T-helper 17 cell (primary cell): ENCODE data around the gene MNT. TPM values are rescaled to one million over a fixed set of nuclear protein-coding genes. Genes with fewer than 3 reads are reported as not detected.

Experiments used
- ATAC-seq: fragments of 150-1000 bp; cut with Tn5 transposase; 2 replicates; pipeline ENCODE4 v1.10.0; 2021; ENCODE audit warnings: mild to moderate bottlenecking, moderate library complexity
- DNase-seq, 3 donors: peaks; one replicate each; pipeline versions ENCODE4 v3.0.0 to v3.0.0-alpha.2; 2020 to 2021
- H3K9me3 ChIP-seq: one replicate; pipeline ENCODE4 v1.7.0; 2013; ENCODE audit warnings: low read length, mild to moderate bottlenecking; ENCODE audit not compliant: control insufficient read depth, poor library complexity, severe bottlenecking
- H3K27ac Mint-ChIP-seq: one replicate; pipeline ENCODE4 v1.8.0; 2022; ENCODE audit warnings: mild to moderate bottlenecking, moderate library complexity, mixed read lengths
- H3K27me3 Mint-ChIP-seq: one replicate; pipeline ENCODE4 v1.8.0; 2022; ENCODE audit warnings: mixed read lengths
- H3K36me3 Mint-ChIP-seq: one replicate; pipeline ENCODE4 v1.8.0; 2022; ENCODE audit warnings: low read depth, mixed read lengths
- H3K4me1 Mint-ChIP-seq: one replicate; pipeline ENCODE4 v1.8.0; 2022; ENCODE audit warnings: mild to moderate bottlenecking, mixed read lengths
- H3K4me3 Mint-ChIP-seq: one replicate; pipeline ENCODE4 v1.8.0; 2022; ENCODE audit warnings: mild to moderate bottlenecking, moderate library complexity, mixed read lengths
- total RNA-seq, 4 donors: library from RNA in 2 of 4; stranded (reverse) in 2 of 4; gene quantifications; one replicate each; pipeline ENCODE4 v1.2.3 and lab custom pipeline; 2022 to 2026

MNT gene
- total RNA-seq, 2 donors from 2014 or later: 92.9 to 110 TPM

DNA sequence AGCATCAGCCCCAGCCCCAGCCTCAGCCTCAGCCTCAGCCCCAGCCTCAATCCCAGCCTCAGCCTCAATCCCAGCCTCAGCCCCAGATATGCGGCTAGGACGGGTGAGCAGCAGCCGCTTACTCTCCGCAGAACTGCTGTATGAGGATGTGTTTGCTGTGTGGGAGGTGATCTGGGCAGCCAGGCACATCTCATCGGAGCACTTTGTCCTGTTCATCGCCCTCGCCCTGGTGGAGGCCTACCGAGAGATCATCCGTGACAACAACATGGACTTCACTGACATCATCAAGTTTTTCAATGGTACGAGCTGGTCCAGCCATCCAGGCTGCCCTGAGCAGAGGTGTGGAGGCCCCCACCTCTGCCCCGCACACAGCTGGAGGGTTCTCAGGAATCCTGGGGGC, 22.0 kb downstream of the MNT start:
- H3K4me3 Mint-ChIP-seq: no peak overlapping the region
- H3K4me1 Mint-ChIP-seq: peaks cover 2% of the 10 kb centered on the region
- H3K27ac Mint-ChIP-seq: peak overlapping the region; percentile 60
- H3K9me3 ChIP-seq: no peaks in the 10 kb centered on the region
- no peaks in the 10 kb centered on the region for H3K27me3 Mint-ChIP-seq
- DNase-seq (no peak), ATAC-seq (no peak)
- H3K36me3 Mint-ChIP-seq: peaks cover 2% of the 10 kb centered on the region

DNA sequence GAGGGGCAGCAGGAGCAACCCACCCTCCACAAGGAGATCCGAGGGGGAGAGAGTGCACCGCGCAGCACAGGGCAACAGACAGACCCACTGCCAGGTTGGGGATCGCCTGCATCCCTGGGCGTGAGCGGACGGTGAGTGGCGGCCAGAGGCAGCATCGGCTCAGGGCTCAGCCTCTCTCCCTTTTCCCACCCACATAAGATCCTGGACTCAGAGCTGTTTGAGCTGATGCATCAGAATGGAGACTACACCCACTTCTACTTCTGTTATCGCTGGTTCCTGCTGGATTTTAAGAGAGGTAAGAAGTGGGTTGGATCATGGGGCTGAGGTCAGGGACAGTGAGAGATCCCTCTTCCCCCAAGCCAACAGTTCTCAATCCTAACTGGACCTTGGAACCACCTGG, 23.2 kb downstream of the MNT start:
- H3K9me3 ChIP-seq: no peaks in the 10 kb centered on the region
- no peak overlapping the region for H3K4me3 Mint-ChIP-seq
- no peaks in the 10 kb centered on the region for H3K27me3 Mint-ChIP-seq
- H3K36me3 Mint-ChIP-seq: peaks cover 2% of the 10 kb centered on the region
- H3K4me1 Mint-ChIP-seq: peaks cover 2% of the 10 kb centered on the region
- ATAC-seq: no peak
- no peak for DNase-seq
- H3K27ac Mint-ChIP-seq: peak overlapping the region; percentile 60

DNA sequence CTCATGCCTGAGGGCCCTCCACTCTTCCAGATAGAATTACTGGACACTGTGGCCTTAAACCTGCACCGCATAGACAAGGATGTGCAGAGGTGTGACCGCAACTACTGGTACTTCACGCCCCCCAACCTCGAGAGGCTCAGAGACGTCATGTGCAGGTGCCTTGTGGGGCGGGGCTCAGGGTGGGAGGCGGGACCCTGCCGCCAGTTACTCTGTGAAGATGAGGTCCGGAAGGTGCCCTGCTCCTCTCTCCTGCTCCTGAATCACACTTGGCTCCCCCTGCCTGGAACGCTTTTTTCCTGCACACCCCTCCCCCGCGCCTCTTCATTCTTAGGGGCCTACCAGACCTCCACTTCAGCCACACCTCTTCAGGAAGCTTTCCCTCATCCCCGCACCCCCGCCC, 24.8 kb downstream of the MNT start:
- DNase-seq (no peak), ATAC-seq (no peak)
- H3K36me3 Mint-ChIP-seq: peaks cover 2% of the 10 kb centered on the region
- no peaks in the 10 kb centered on the region for H3K27me3 Mint-ChIP-seq
- no peaks in the 10 kb centered on the region for H3K9me3 ChIP-seq
- peaks cover 2% of the 10 kb centered on the region for H3K4me1 Mint-ChIP-seq
- H3K27ac Mint-ChIP-seq: peak overlapping the region; percentile 77
- H3K4me3 Mint-ChIP-seq: no peak overlapping the region

DNA sequence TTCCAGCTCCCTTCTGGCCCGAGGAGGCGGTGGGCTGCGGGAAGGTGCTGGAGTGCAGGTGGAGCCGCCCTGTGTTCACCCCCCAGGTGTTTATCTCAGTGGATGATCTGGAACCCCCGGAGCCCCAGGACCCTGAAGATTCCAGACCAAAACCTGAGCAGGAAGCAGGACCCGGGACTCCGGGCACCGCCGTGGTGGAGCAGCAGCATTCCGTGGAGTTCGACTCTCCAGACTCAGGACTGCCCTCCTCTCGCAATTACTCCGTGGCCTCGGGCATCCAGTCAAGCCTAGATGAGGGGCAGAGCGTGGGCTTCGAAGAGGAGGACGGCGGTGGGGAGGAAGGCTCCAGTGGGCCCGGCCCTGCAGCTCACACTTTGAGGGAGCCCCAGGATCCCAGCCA, 25.5 kb downstream of the MNT start:
- DNase-seq: no peak
- H3K9me3 ChIP-seq: no peaks in the 10 kb centered on the region
- H3K36me3 Mint-ChIP-seq: peaks cover 2% of the 10 kb centered on the region
- no peak overlapping the region for H3K4me3 Mint-ChIP-seq
- H3K27ac Mint-ChIP-seq: peak overlapping the region; percentile 60
- H3K27me3 Mint-ChIP-seq: no peaks in the 10 kb centered on the region
- no peak for ATAC-seq
- no peaks in the 10 kb centered on the region for H3K4me1 Mint-ChIP-seq

DNA sequence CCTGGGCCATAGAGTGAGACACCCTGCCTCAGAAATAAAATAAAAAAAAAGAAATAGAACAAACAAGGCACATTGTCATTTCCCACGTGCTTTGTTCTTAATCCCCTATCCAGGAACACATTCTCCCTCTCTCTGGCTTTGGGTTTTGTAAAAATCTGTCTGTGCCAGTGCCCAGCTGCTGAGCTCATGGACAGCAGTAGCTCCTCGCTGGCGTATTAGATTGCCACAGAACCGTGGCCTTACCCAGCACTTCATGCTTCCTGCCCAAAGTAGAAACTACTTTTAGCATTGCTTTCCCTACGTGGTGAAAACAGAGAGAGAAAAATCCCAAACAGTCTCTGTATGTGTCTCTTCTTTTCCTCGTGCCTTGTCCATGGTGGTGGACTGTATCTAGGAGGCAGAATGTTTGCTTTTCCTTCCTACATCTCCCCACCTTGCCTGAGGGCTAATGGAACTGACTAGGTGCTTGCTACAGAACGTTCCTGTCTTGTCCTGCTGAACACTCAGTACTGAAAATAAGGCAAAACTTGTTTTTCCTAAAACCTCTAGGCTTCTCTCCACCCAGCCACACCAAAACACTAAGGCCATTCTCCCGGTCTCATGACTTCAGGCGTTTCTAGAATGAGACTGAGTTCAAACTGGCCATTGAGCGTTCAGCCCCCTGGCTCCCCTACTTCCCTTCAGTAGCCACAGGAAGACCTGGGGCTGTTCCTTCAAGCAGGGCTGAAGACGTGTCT, 26.1 kb downstream of the MNT start:
- H3K27ac Mint-ChIP-seq: peak overlapping the region; percentile 60

DNA sequence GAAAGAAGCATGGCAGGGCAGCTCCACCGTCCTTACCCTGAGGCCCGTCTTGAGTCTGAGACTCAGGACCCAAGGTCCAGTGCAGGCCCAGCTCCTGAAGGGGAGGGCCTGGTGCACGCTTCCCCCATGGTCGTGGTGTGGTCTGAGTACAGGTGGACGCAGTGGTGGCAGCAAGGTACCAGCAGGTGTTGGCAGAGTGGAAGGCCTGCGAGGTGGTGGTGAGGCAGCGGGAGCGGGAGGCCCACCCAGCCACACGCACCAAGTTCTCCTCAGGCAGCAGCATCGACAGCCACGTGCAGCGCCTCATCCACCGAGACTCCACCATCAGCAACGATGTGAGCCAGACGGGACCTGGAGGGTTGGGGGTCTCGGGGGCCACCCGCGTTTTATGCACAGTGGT, 27.7 kb downstream of the MNT start:
- Mint-ChIP-seq H3K4me3 (no peak overlapping the region), H3K36me3 (peaks cover 2% of the 10 kb centered on the region)

More for the DNA sequence above, 26.1 kb downstream of the MNT start:
- no peak for DNase-seq
- no peak for ATAC-seq
- Mint-ChIP-seq H3K27me3 (no peaks in the 10 kb centered on the region), H3K4me3 (no peak overlapping the region), H3K36me3 (peaks cover 2% of the 10 kb centered on the region), H3K4me1 (no peaks in the 10 kb centered on the region)
- no peaks in the 10 kb centered on the region for H3K9me3 ChIP-seq

DNA sequence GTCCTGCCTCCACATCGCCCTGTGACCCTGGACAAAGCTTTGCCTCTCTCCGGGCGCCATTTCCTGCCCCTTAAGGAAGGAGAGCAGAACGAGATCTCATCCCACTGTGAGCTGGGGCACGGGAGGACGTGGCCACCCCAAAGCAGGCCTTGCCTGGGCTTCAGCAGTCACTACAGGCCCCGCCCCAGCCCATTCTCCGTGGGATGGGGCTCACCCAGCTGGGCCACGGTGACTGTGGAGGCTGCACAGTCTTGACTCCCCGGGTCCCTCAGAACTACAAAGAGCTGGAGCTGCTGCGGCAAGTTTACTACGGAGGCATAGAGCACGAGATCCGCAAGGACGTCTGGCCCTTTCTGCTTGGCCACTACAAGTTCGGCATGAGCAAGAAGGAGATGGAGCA, 28.2 kb downstream of the MNT start:
- Mint-ChIP-seq H3K36me3 (peaks cover 2% of the 10 kb centered on the region), H3K4me3 (no peak overlapping the region), H3K27ac (no peak overlapping the region), H3K27me3 (no peaks in the 10 kb centered on the region), H3K4me1 (no peaks in the 10 kb centered on the region)
- ATAC-seq (no peak), DNase-seq (no peak)
- no peaks in the 10 kb centered on the region for H3K9me3 ChIP-seq

More for the DNA sequence above, 27.7 kb downstream of the MNT start:
- H3K27ac Mint-ChIP-seq: no peak overlapping the region
- no peaks in the 10 kb centered on the region for H3K27me3 Mint-ChIP-seq
- no peaks in the 10 kb centered on the region for H3K4me1 Mint-ChIP-seq
- ATAC-seq (no peak), DNase-seq (no peak)
- no peaks in the 10 kb centered on the region for H3K9me3 ChIP-seq

DNA sequence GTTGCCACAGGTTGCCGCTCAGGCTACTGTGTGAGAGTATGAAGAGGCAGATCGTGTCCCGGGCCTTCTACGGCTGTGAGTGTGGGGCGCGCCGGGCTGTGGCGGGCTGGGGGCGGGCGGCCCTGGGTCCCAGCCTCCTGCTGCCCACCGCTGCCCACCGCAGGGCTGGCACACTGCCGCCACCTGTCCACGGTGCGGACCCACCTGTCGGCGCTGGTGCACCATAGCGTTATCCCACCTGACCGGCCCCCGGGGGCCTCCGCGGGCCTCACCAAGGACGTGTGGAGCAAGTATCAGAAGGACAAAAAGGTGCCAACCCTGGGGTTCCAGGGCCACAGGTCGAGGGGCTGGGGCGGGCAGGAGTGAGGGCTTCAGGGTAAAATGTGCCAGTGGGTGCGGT, 28.7 kb downstream of the MNT start:
- no peak for ATAC-seq
- peaks cover 2% of the 10 kb centered on the region for H3K36me3 Mint-ChIP-seq
- no peak overlapping the region for H3K4me3 Mint-ChIP-seq
- H3K4me1 Mint-ChIP-seq: no peaks in the 10 kb centered on the region
- DNase-seq: no peak
- no peak overlapping the region for H3K27ac Mint-ChIP-seq
- H3K9me3 ChIP-seq: no peaks in the 10 kb centered on the region
- H3K27me3 Mint-ChIP-seq: no peaks in the 10 kb centered on the region

DNA sequence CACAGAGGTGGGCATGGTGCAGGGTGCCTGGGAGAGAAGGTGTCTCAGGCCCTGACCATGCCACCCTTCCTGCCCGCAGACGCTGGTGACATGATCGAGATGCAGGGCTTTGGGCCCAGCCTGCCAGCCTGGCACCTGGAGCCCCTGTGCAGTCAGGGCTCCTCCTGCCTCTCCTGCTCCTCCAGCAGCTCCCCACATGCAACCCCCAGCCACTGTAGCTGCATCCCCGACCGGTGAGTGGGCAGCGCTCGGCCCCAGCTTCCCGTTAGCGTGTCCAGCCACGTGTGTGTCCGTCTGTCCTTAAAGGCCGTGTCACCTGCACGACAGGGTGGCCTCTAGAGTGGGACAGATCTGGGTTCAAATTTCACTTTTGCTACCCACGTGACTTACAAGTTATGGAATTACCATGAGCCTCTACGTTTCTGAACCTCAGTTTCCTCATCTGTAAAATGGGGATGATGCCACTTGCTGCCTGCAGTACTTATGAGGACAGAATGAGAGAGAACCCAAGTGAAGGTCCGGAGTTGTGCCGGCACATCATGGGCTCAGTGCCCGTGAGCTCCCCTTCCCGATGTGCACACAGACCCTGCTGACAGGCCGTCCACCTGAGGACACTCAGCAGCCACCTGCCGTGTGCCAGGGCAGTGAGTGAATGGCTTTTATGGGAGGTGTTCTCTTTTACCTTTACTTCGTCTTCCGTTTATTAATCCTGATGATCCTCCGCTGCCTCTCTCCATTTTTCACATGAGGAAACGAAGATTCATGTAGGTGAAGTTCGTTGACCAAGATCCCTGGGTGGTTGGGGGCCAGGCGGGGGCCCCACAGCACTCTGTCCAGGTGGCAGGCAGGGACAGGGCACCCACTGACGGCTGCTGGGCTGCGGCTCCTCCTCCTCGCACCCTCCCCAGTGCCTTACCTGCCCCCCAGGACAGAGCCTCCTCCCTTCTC, 29.4 kb downstream of the MNT start:
- Mint-ChIP-seq H3K36me3 (no peaks in the 10 kb centered on the region), H3K27ac (no peak overlapping the region), H3K27me3 (no peaks in the 10 kb centered on the region), H3K4me3 (no peak overlapping the region), H3K4me1 (no peaks in the 10 kb centered on the region)
- DNase-seq (no peak), ATAC-seq (no peak)
- no peaks in the 10 kb centered on the region for H3K9me3 ChIP-seq

DNA sequence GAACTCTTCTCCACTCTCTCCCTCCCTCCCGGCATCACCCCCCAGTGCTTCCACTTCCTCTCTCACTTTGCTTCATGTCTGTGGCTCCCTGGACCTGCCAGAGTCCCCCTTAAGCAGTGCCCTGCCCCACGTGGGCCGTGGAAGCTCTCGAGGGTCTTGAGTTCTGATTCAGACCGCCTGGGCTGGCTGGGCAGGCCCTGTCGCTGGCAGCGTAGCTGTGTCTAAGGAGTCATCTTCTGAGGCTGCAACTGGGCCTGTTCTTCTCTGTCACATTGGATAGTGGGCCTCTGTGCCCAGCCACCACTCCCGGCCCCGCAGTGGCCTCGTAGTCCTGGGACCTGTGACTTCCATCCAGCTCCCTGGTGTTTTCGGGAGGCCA, 30.7 kb downstream of the MNT start:
- Mint-ChIP-seq H3K4me1 (no peaks in the 10 kb centered on the region), H3K27ac (no peak overlapping the region), H3K36me3 (no peaks in the 10 kb centered on the region), H3K4me3 (no peak overlapping the region), H3K27me3 (no peaks in the 10 kb centered on the region)
- H3K9me3 ChIP-seq: no peaks in the 10 kb centered on the region
- DNase-seq (no peak), ATAC-seq (no peak)

DNA sequence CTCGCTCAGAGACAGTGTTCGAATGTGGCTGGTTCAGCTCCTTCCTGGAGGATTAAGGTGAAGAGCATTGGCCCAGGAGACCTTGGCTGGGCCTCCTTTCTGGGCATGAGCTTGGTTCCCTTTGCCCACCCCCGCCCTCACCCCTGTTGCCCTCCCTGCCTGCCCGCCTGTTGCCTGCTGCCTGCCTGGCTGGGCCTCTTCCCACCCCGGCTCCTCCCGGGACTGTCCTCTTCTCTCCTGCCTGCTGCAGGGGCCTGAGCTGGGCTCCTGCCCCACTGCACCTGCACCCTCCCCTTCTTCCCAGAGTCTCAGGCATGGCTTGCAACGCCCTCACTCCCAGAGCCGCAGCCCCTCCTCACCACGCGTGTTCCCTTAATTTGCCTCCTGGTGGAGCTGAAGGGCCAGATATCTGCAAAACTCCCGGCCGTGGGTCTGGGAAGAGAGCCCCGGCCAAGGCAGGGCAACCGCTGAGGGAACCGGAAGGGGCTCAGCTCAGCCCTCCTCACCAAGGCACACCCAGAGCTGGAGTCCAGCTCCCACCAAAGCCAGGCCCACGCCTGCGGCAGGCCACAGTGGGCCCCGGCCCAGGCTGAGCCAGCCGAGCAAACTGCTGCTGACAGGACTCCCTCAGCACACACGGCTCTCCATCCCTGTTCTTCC, 31.2 kb downstream of the MNT start:
- H3K36me3 Mint-ChIP-seq: no peaks in the 10 kb centered on the region
- H3K4me3 Mint-ChIP-seq: no peak overlapping the region

DNA sequence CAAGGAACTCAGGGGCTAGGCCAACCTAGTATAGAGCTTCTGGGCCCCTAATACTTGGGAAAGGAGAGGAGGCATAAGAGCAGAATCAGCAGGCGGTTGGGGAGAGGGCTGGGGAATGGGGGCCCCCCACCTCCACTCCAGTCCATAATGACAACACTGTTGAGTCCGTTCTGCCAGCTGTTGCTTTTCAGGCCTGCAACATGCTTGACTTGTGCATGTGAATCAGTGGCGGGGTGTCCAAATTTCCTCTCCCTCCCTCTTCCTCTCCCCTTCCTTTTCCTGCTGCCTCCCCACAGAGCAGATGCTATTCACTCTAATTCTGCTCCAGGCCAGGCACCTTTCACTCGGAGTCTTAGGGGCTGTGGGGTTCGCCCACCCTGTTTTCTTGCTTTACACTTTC, 31.8 kb downstream of the MNT start:
- H3K9me3 ChIP-seq: no peaks in the 10 kb centered on the region
- H3K27ac Mint-ChIP-seq: no peak overlapping the region
- H3K27me3 Mint-ChIP-seq: no peaks in the 10 kb centered on the region
- H3K4me3 Mint-ChIP-seq: no peak overlapping the region
- DNase-seq: no peak
- no peaks in the 10 kb centered on the region for H3K36me3 Mint-ChIP-seq
- H3K4me1 Mint-ChIP-seq: no peaks in the 10 kb centered on the region
- ATAC-seq: no peak

More for the DNA sequence above, 31.2 kb downstream of the MNT start:
- H3K27ac Mint-ChIP-seq: no peak overlapping the region
- DNase-seq (no peak), ATAC-seq (no peak)
- no peaks in the 10 kb centered on the region for H3K4me1 Mint-ChIP-seq
- no peaks in the 10 kb centered on the region for H3K9me3 ChIP-seq
- no peaks in the 10 kb centered on the region for H3K27me3 Mint-ChIP-seq

DNA sequence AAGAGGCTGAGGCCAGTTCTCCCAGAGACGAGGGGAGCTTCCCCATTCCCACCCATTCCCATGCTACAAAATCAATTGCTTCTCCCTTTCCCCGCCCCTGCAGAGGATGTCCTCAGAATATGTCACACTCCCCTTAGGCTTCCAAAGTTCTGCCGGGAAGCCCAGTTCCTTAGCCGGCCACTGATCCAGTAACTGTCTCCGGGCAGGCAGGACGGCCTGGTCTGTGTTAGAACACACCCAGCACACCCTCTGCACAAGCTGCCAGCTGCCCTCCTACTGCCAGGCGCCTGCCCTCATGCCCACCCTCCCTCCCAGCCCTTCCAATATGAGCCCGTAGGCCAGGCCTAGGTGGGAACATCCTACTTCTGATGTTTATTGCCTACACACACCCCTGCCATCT, 32.5 kb downstream of the MNT start:
- ATAC-seq: no peak
- no peak overlapping the region for H3K27ac Mint-ChIP-seq
- no peaks in the 10 kb centered on the region for H3K9me3 ChIP-seq
- no peaks in the 10 kb centered on the region for H3K4me1 Mint-ChIP-seq
- DNase-seq: no peak
- no peak overlapping the region for H3K4me3 Mint-ChIP-seq
- no peaks in the 10 kb centered on the region for H3K36me3 Mint-ChIP-seq
- H3K27me3 Mint-ChIP-seq: no peaks in the 10 kb centered on the region
